ENCODE data around the gene UACA. TPM values are rescaled to one million over a fixed set of nuclear protein-coding genes. Genes with fewer than 3 reads are reported as not detected.

Gene UACA
- total and polyA plus RNA-seq, 2 donors (not counting 3 experiments of a cell fraction or from before 2014, with no cell fraction given): 167 to 292 TPM

GRCh38 chr15:70610541-70610940 is 152.8 kb downstream of the UACA start:
- Histone ChIP-seq H4K20me1 (replicated peaks; ENCODE audit: control insufficient read depth, extremely low read depth, insufficient read depth, low read length) (no peaks in the 10 kb centered on the region), H3K79me2 (ENCODE audit: control insufficient read depth, insufficient read depth, low read length) (no peaks in the 10 kb centered on the region), H2AFZ (ENCODE audit: low read depth, low read length) (no peak overlapping the region), H3K36me3 (ENCODE audit: control insufficient read depth in 2 of 2, extremely low read depth in 1 of 2, insufficient read depth in 2 of 2, low read length in 2 of 2) (no peaks in the 10 kb centered on the region), H3K4me2 (ENCODE audit: insufficient read depth, low read length) (no peak overlapping the region), H3K4me1 (ENCODE audit: control insufficient read depth, extremely low read depth, insufficient read depth, low read length) (peaks cover 3% of the 10 kb centered on the region), H3K27ac (ENCODE audit: insufficient read depth, low read depth, low read length) (no peak overlapping the region), H3K9ac (replicated peaks; ENCODE audit: extremely low read depth, insufficient read depth, low read length) (no peak overlapping the region), H3K9me3 (replicated peaks; ENCODE audit: control insufficient read depth, insufficient read depth, low read length) (no peaks in the 10 kb centered on the region), H3K4me3 (replicated peaks in 1 of 3; ENCODE audit: insufficient read depth in 1 of 3, low read depth in 1 of 3, low read length in 3 of 3) (no peak overlapping the region), H3K9me1 (replicated peaks; ENCODE audit: control insufficient read depth, extremely low read depth, insufficient read depth, low read length) (no peaks in the 10 kb centered on the region), H3K27me3 (ENCODE audit: control insufficient read depth in 2 of 2, insufficient read depth in 2 of 2, low read length in 2 of 2) (peaks cover 0 to 13% of the 10 kb centered on the region in 2 experiments)
- ChIA-PET CTCF (interaction anchor here (0.8 kb wide), 1 partner anchor 26 kb away, joined by 4 read pairs; no protein-coding TSS in a partner anchor), POLR2A (interaction anchor here (0.7 kb wide), 1 partner anchor 381 kb away, joined by 3 read pairs; no protein-coding TSS in a partner anchor)
- dilution Hi-C loops (cut with MboI; ENCODE audit: extremely low pct_ligation_motif_present, low sequenced_read_pairs) (no loop called here), intact Hi-C loops (cut with micrococcal nuclease) (no loop called here)
- TF ChIP-seq EZH2 (IDR thresholded peaks at IDR 0.05; ENCODE audit: borderline replicate concordance, low read depth, low read length, severe bottlenecking) (no peak), MYC (IDR thresholded peaks at IDR 0.05; ENCODE audit: low read depth, low read length) (no peak), MAX (IDR thresholded peaks at IDR 0.05; ENCODE audit: insufficient read depth, insufficient read length) (no peak), GATA2 (IDR thresholded peaks at IDR 0.05; ENCODE audit: insufficient read depth, insufficient read length, low read depth, low read length) (no peak), CTCF (IDR thresholded peaks at IDR 0.05; ENCODE audit: extremely low read depth in 1 of 2, insufficient read depth in 1 of 2, low read depth in 1 of 2, low read length in 2 of 2) (no peak), POLR2A (IDR thresholded peaks at IDR 0.05; ENCODE audit: low read depth, low read length) (no peak), JUN (IDR thresholded peaks at IDR 0.05; ENCODE audit: borderline replicate concordance, insufficient read depth, insufficient read length, low read depth) (no peak), FOS (IDR thresholded peaks at IDR 0.05; ENCODE audit: borderline replicate concordance, insufficient read depth, low read length) (no peak), POLR2AphosphoS5 (IDR thresholded peaks at IDR 0.05; ENCODE audit: insufficient read depth, low read depth, low read length) (no peak)
- no TSS peak for BruUV-seq (replicated peaks)
- DNase-seq (ENCODE audit: low read depth, low spot score) (no peak), FAIRE-seq (no peak)
